ENCODE data around the gene SLC25A51.

The SLC25A51 gene

DNA sequence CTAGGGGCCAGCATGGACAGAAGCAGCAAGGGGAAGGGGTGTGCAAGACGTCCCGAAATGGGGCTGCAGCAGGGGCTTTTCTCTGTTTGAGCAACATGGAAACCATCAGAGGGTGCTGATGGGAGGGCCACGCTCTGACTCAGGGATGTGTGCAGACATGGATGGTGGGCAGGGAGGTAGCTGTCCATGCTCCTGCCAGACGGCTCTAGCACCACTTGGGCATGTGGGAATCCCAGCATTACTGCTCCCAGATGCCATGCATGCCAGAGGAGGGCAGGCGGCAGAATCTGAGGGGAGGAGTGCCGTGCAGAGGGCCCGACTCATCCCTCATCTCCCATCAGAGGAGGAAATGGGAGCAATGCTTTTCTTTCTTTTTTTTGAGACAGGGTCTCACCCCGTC, 45.6 kb upstream of the SLC25A51 start:
- Mint-ChIP-seq H3K27ac (no peak overlapping the region), H3K27me3 (ENCODE audit: low read depth) (no peaks in the 10 kb centered on the region), H3K9me3 (no peaks in the 10 kb centered on the region), H3K4me1 (peaks cover 19% of the 10 kb centered on the region), H3K36me3 (ENCODE audit: low read depth) (peaks cover 24% of the 10 kb centered on the region), H3K4me3 (no peak overlapping the region)
- TF ChIP-seq, protein P1, sequence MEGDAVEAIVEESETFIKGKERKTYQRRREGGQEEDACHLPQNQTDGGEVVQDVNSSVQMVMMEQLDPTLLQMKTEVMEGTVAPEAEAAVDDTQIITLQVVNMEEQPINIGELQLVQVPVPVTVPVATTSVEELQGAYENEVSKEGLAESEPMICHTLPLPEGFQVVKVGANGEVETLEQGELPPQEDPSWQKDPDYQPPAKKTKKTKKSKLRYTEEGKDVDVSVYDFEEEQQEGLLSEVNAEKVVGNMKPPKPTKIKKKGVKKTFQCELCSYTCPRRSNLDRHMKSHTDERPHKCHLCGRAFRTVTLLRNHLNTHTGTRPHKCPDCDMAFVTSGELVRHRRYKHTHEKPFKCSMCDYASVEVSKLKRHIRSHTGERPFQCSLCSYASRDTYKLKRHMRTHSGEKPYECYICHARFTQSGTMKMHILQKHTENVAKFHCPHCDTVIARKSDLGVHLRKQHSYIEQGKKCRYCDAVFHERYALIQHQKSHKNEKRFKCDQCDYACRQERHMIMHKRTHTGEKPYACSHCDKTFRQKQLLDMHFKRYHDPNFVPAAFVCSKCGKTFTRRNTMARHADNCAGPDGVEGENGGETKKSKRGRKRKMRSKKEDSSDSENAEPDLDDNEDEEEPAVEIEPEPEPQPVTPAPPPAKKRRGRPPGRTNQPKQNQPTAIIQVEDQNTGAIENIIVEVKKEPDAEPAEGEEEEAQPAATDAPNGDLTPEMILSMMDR (IDR thresholded peaks at IDR 0.05; ENCODE audit: unreplicated experiment in 3 of 3), result no peak

DNA sequence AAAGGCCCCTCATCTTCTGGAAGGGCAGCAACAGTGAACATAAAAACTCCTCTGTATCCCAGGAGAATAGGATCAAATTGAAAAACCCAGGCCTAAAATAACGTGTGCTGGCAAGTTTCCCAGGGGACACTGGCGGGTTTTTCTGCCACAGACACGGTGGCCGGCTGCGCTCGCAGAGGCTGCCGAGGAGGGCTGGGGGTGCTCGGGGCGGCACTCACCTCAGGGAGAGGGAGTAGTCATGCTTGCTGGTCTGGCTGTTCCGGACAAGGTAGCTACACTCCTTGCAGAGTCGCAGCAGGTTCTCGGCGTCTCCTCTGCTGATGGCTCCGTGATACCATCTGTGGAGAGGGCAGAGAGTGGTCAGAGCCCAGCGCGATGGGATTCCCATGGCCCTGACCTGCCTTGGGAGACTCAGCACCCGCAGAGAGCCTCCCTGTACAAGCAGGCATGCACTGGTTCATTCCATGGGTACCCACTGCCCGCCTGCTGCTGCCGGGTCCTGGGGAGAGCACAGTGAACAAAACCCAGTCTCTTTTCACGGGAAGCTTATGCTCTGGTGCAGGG, 44.6 kb upstream of the SLC25A51 start:
- H3K4me1 Mint-ChIP-seq, result peaks cover 26% of the 10 kb centered on the region
- H3K27ac Mint-ChIP-seq, result peak overlapping the region in 1 of 3 experiments; percentile 35
- H3K9me3 Mint-ChIP-seq, result no peaks in the 10 kb centered on the region
- no peak overlapping the region for H3K4me3 Mint-ChIP-seq
- no peaks in the 10 kb centered on the region for H3K27me3 Mint-ChIP-seq (ENCODE audit: low read depth)
- TF ChIP-seq, protein P1 (IDR thresholded peaks at IDR 0.05; ENCODE audit: unreplicated experiment in 3 of 3), result no peak
- H3K36me3 Mint-ChIP-seq (ENCODE audit: low read depth), result peaks cover 21% of the 10 kb centered on the region

DNA sequence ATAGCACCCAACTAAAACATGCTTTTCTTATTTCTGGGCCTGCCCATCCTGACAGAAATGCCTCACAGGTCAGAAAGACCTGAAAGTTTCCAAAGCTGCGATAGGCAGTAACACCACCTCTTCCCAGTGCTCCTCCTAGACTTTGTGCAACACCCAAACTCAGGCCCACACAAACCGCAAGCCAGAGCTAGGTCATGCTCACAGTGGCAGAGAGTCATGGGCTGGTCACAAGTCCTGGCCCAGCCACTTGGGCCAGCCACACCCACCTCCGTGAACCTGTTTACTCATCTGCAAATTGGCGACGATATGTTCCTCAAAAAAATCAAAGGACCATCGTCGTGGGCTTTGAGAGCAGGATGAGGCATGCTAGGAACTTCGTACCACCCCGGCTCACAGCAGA, 44.0 kb upstream of the SLC25A51 start:
- Mint-ChIP-seq H3K9me3 (no peaks in the 10 kb centered on the region), H3K36me3 (ENCODE audit: low read depth) (peaks cover 16% of the 10 kb centered on the region), H3K27ac (peak overlapping the region in 1 of 3 experiments; percentile 35), H3K4me3 (no peak overlapping the region), H3K4me1 (peaks cover 31% of the 10 kb centered on the region), H3K27me3 (ENCODE audit: low read depth) (no peaks in the 10 kb centered on the region)
- TF ChIP-seq, protein P1 (IDR thresholded peaks at IDR 0.05; ENCODE audit: unreplicated experiment in 3 of 3), result no peak

DNA sequence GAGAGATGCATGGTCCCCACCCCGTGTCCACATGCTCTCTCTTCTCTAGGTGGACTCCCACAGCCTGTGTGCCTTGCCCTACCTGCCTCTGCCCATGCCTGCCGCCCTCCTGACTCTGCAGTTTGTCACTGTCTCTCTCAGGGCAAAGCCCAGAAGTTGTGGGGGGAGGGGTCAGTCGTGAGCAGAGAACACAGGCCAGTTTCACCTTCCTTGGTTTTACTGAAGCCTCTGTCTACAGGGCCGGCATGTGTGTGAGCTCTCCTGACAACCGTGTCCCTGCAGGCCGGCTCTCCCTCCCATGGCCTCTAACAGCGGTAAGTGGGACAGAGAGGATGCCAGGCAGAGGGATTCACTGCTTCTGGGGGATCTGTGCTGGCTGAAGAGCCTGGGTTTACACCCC, 43.5 kb upstream of the SLC25A51 start:
- TF ChIP-seq, protein P1 (IDR thresholded peaks at IDR 0.05; ENCODE audit: unreplicated experiment in 3 of 3), result no peak
- Mint-ChIP-seq H3K4me3 (no peak overlapping the region), H3K4me1 (peaks cover 33% of the 10 kb centered on the region), H3K36me3 (ENCODE audit: low read depth) (peaks cover 11% of the 10 kb centered on the region), H3K27ac (peak overlapping the region in 2 of 3 experiments; percentile 54 to 57), H3K9me3 (no peaks in the 10 kb centered on the region), H3K27me3 (ENCODE audit: low read depth) (no peaks in the 10 kb centered on the region)

DNA sequence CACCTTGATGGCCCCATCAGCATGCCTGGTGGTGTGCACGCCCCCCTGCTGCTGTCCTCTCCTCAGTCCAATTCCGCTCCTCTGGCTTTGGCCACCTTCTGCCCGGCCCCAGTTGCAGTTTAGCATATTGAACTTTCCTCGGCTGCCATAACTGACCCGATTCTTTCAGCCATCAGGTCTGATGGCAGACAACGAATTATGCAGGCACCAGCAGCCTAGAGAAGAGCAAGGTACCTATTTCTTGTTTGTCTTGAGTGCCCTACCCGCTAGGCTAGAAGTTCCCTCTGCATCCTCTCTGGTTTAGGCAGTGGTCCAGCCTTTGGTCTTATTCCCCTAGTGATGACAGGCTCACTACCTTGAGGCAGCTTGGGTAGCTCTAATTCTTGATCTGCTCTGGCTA, 43.0 kb upstream of the SLC25A51 start:
- H3K27ac Mint-ChIP-seq, result peak overlapping the region in 2 of 3 experiments; percentile 54 to 57
- H3K9me3 Mint-ChIP-seq, result no peaks in the 10 kb centered on the region
- TF ChIP-seq, protein P1 (IDR thresholded peaks at IDR 0.05; ENCODE audit: unreplicated experiment in 3 of 3), result no peak
- H3K27me3 Mint-ChIP-seq (ENCODE audit: low read depth), result no peaks in the 10 kb centered on the region
- H3K4me1 Mint-ChIP-seq, result peaks cover 37% of the 10 kb centered on the region
- no peak overlapping the region for H3K4me3 Mint-ChIP-seq
- H3K36me3 Mint-ChIP-seq (ENCODE audit: low read depth), result peaks cover 6% of the 10 kb centered on the region

DNA sequence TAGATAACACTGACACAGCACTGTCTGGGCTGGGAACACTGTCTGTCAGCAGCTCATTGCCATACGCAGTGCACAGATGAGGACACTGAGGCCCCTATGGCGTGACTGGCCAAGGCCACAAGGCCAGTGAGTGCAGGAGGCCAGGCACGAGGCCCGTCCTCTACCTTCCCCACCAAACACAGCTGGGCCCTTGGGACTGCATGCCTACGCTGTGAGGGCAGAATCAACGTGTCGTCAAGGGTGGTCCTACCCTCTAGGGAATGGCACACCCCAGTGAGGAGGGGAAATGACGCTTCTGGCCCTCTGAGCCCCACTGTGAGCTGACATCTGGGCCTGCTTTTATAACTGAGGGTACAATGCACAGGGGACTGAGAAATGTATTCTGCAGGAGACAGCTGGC, 42.1 kb upstream of the SLC25A51 start:
- Mint-ChIP-seq H3K27me3 (ENCODE audit: low read depth) (no peaks in the 10 kb centered on the region), H3K27ac (no peak overlapping the region), H3K36me3 (ENCODE audit: low read depth) (peaks cover 4% of the 10 kb centered on the region), H3K4me3 (no peak overlapping the region), H3K9me3 (no peaks in the 10 kb centered on the region), H3K4me1 (peaks cover 38% of the 10 kb centered on the region)
- TF ChIP-seq, protein P1 (IDR thresholded peaks at IDR 0.05; ENCODE audit: unreplicated experiment in 3 of 3), result no peak
